Fibroblast of peridontal ligament (primary cell): Measurements from ENCODE around the gene GSK3A.

Source experiments
- DNase-seq: peaks from one replicate; pipeline ENCODE4 v3.0.0-alpha.2; 2010; ENCODE audit errors: extremely low read depth

Gene GSK3A

GRCh38 chr19:42280815-42281145, 38.4 kb upstream of the GSK3A start:
- no peak for DNase-seq

- peak; percentile 85 for DNase-seq
These were observed 37.8 kb upstream of the GSK3A start for GRCh38 chr19:42279902-42280814.

DNA sequence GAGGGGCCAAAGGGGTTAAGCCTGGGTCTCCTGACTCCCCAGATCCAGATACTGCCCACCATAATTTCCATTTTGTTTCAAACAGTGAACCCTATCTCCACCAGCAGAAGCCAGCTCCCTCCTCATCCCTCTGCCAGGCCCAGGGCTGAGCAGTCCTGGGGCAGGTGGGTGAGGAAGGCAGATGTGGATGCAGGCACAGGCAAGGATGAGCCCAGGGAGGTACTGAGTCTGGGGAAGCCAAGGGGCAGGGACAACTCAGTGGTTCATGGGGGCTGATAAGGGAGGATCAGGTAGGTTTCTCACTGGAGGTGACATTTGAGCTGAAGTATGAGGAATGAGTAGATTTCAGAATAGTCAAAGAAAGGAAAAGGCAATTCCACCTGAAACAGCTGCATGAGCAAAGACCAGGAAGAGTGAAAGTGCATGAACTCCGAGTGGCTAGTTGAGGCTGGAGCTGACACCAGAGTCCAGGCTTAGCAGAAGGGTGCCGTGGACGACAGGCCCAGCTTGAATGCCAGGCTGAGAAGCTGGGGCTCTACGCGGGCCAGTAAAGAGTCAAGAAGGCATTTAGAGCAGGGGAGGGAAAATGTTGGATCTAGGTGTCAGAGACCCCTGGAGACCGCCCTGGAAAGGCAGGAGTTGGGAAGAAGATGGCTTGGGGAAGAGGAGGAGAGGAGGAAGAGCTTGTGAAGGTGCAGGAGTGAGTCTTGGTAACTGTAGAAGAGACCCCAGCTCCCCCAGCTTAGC, 36.9 kb upstream of the GSK3A start:
- DNase-seq: no peak

- DNase-seq: no peak
These were observed 36.2 kb upstream of the GSK3A start for GRCh38 chr19:42278452-42279154.

DNA sequence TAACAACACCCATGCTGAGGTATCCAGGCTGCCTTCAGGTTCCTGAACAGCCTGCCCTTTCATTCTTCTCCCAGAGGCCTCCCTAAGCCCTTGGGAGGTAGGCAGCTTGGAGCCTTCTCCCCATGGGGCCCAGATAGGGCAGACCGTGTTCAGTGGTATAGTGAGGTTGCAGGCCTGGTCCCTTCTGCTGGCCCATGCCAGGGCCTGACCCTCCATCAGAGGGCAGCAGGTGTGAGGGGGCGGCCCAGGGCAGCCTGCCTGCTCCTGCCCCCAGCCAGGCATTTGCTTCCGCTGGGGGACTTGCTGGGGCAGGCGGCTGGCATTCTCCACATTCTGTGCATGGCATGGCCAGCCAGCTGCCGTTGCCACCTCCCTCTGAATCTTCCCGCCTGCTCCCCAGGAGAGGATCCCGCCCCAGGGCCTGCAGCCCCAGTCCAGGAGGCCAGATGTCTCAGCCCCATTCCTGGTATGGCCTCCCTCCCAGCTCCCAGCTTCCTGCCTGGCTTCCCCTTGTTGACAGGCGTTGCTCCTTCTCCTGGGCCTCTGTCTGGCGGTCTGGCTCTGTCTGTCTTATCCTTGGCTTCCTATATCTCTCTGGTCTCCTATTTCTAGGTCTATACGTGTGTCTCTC, 35.5 kb upstream of the GSK3A start:
- no peak for DNase-seq

DNA sequence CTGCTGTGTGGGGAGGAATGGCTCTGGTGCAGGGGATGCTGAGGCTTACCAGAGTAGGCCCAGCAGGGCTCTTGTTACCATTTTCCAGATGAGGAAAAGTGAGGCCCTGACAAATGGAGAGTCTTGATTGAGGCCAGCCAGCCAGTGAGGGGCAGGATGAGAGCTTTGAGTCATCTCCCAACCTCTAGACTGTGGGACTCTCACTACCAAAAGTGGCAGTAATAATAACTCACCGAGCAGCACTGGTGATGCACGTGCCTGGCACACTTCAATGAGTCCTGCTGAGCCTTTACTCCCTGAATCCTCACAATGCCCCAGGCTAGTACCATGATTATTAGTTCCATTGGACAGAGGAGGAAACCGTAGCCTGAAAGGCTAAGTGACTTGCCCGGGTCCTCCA, 34.4 kb upstream of the GSK3A start:
- no peak for DNase-seq

DNA sequence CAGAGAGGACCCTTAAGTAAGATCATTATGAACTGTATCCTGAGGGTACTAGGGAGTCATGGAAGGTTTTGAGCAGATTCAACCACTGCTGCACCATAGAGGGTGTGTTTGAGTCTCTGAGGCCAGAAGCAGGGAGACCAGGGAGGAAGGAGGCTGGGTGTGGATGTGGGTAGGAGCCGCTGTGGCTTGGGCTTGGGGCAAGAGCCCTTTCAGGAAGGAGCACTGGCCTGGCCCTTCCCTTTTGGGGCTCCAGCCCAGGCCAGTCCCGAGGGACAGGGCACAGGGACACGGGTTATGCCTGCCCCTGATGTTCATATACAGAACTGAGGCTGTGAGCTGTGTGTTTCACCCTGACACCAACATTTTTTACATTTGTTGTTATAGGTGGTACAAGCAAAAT, 33.9 kb upstream of the GSK3A start:
- no peak for DNase-seq

DNA sequence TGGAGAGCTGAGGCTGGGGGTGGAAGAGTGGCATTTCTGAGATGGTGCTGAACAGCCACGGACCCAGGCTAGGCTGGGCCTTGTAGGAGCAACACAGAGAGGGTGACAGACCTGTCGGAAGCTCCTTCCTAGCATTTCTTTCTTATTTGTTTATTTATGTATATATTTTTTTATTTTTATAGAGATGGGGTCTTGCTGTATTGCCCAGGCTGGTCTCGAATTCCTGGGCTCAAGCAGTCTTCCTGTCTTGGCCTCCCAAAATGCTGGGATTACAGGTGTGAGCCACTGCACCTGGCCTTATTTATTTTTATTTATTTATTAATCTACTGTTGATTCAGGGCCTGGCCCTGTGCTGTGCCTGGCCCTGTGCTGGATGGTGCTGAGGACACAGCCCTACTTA, 33.1 kb upstream of the GSK3A start:
- DNase-seq: no peak

GRCh38 chr19:42275103-42275502, 32.7 kb upstream of the GSK3A start:
- DNase-seq: no peak

DNA sequence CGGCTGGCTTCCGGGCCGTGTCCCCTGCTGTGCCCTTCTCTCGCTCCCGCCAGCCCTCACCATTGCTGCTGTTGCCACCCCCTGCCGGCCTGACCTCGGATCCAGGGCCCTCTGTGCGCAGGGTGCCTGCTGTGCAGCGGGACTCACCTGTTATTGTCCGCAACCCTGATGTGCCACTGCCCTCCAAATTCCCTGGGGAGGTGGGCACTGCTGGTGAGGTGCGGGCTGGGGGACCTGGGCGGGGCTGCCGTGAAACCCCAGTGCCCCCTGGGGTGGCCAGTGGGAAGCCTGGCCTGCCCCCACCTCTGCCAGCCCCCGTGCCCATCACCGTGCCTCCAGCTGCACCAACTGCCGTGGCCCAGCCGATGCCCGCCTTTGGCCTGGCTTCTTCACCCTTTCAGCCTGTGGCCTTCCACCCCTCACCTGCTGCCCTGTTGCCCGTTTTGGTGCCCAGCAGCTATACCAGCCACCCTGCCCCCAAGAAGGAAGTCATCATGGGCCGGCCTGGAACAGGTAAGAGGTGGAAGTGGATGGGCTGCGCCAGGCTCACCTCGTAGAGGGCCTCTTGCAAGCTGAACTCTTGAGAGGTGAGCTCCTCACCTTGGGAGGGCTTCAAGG, 31.8 kb upstream of the GSK3A start:
- DNase-seq: no peak

GRCh38 chr19:42273407-42274064, 31.1 kb upstream of the GSK3A start:
- DNase-seq: no peak

DNA sequence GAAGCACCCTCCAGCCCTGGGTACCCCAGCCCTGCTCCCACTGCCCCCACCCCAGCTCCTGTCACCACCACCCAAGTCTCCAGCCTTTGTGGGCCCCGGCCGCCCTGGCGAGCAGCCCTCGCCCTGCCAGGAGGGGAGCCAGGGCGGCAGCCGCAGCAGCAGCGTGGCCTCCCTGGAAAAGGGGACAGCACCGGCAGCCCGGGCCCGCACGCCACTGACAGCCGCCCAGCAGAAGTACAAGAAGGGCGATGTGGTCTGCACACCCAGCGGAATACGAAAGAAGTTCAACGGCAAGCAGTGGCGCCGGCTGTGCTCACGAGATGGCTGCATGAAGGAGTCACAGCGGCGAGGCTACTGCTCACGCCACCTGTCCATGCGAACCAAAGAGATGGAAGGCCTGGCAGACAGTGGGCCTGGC, 30.6 kb upstream of the GSK3A start:
- DNase-seq: no peak

DNA sequence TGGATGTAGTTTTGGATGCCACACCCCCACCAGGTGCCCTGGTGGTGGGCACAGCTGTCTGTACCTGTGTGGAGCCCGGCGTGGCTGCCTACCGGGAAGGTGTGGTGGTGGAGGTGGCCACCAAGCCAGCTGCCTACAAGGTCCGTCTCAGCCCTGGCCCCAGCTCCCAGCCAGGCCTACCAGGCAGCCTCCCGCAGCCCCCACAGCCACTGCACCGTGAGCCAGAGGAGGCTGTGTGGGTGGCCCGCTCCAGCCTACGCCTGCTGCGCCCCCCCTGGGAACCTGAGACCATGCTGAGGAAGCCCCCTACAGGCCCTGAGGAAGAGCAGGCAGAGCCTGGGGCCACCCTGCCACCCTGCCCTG, 30.1 kb upstream of the GSK3A start:
- DNase-seq: no peak

DNA sequence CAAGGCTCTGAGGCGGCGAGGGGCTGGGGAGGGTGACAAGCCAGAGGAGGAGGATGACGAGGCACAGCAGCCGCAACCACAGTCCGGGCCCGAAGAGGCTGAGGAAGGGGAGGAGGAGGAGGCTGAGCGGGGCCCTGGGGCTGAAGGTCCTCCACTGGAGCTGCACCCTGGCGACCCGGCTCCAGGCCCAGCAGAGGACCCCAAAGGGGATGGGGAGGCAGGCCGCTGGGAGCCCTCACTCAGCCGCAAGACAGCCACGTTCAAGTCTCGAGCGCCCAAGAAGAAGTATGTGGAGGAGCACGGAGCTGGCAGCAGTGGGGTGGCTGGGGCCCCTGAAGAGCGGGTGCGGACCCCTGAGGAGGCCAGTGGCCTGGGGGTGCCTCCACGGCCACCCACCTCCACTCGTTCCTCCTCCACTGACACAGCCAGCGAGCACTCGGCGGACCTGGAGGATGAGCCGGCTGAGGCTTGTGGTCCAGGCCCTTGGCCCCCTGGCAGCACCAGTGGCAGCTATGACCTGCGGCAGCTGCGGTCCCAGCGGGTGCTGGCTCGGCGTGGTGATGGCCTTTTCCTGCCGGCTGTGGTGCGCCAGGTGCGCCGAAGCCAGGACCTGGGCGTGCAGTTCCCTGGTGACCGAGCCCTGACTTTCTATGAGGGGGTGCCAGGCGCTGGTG, 29.6 kb upstream of the GSK3A start:
- no peak for DNase-seq

- DNase-seq: no peak
These were observed 28.6 kb upstream of the GSK3A start for GRCh38 chr19:42271045-42271419.

- DNase-seq: peak; percentile 82
These were observed 28.1 kb upstream of the GSK3A start for GRCh38 chr19:42270346-42271044.

DNA sequence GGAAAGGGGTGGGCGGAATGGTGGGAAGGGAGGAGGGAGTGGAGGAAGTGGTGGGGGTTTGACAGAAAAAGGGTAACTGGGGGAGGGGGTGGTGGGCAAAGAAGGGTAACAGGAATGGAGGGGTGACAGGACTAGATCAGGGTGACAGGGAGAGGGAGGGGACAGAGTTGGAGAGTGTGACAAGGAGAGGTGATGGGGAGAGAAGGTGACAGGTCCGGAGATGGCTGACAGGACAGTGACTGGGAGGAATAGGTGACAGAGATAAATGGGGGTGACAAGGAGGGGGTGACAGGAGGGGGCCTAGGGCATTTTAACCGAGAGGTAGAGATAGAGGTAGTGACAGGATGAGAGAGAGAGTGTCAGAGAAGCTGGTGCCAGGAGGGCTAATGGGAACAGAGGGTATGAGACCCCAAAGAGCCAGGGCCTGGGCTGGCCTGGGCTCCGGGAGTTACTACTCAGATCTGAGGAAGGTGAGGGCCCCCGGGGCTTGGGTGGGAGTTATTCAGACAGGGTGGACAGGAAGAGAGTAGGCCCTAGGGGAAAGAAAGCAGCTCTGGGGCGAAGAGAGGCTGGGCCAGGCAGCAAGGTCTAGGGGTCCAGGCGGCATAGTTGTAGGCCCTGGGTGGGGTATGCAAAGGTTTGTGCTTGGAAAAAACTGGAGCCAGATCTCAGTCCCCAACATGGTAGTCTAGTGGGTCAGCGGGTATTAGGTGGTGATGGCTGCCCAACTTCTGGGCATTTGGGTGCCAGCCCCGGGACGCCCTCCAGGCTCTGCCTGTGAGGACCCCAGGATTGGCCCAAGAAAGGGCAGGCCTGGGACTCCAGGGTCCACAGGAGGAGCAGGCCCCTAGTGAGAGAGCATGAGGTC, 27.3 kb upstream of the GSK3A start:
- DNase-seq: no peak

DNA sequence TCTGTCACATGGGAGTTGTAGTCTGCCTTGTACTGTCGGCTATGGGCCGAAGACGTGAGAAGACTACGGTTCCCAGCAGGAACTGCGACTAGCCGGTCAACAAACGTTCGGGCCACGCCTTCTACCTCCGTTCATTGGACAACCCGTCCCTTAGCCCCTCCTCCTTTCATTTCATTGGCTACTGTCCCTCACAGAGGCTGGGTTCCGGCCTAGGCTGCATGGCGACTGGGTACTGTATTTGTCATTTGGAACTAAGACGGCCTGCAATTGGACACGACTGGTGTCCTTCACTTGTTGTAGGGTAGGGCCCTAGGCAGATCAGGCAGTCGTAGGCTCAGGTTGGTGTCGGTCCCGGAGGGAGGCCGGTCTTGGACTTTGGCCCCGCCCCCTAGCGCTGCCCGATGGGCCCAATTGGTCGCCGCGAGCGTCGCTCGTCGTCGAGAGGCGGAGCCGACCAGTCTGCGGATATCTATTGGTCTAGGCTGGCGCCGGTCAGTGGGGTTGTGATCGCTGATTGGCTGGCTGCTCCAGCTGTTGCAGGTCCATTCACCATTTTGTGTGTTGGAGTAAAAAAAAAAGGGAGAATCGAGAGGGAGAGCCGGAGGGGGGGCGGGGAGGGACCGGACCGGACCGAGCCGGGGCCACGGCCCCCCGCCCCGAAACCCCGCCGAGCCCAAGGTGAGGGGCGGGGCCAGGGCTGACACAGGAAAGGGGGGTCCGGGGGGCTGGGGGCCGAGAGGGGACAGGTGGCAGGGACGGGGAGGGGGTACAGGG, 26.5 kb upstream of the GSK3A start, which contains the start of gene CIC:
Gene CIC, plus strand, starts transcription at position 549 of the 774 bp plus-strand sequence. CDS start 2,532 bp downstream, outside the sequence.
- DNase-seq: peak; percentile 100
